AG08395 (cell line): Measurements from ENCODE around the gene JAGN1.
"Not testable (repeated sequence)": the region's sequence is repeated elsewhere in the genome, so short reads cannot be mapped to it uniquely, and the experiment has no call there.

Source experiments
- DNase-seq: peaks from one replicate; pipeline ENCODE4 v3.0.0; 2012; ENCODE audit warnings: mixed read lengths, low spot score

Gene JAGN1

DNA sequence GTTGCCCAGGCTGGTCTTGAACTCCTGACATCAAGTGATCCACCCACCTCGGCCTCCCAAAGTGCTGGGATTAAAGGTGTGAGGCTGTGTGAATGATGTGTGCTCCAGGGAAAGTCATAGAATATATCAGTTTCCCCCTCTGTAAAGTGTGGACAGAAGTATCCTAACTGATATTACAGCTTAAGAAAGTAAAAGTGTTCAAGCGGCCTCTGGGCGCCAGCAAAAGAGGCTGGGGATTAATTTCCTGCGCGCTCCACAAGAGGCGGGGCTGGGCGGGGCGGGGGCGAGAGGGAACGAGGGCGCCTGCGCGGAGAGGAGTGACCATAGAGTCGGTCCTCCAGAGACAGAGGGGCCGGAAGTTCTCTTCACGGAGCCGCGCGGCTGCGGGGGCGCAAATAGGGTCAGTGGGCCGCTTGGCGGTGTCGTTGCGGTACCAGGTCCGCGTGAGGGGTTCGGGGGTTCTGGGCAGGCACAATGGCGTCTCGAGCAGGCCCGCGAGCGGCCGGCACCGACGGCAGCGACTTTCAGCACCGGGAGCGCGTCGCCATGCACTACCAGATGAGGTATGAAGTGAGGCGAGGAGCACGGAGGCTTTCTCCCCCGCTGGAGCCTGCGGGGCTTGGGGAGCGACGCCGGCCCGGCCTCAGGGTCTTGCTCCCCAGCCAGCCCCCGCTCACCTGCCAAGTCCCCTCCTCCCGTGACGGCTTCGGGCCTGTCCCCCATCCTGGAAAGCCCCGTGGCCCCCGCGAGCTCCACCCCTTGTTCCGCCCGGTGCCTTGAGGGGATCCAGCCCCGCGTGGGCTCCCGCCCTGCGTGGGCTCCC, at the start of gene JAGN1:
TSS of gene JAGN1 (plus strand) at position 362 of the 823 bp plus-strand sequence. CDS start at position 475, 113 bp downstream.
- DNase-seq: peak; percentile 96

DNA sequence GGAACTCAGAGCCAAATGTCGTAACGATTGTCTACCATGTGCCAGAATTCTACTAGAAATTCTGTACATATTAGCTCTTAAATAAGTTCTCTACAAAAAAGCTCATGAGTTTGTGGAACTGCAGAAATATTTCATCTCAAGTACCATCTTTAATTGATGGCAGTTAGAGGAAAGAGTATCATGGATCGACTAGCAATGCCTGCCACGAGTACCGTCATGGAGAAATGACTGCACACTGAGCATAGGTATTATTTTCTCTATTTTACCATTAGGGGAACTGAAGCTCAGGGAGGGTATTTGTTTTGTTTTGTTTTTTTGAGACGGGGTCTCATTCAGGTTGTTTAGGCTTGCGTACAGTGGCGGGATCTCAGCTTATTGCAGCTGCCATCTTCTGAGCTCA, 49.4 kb upstream of the JAGN1 start:
- no peak for DNase-seq

DNA sequence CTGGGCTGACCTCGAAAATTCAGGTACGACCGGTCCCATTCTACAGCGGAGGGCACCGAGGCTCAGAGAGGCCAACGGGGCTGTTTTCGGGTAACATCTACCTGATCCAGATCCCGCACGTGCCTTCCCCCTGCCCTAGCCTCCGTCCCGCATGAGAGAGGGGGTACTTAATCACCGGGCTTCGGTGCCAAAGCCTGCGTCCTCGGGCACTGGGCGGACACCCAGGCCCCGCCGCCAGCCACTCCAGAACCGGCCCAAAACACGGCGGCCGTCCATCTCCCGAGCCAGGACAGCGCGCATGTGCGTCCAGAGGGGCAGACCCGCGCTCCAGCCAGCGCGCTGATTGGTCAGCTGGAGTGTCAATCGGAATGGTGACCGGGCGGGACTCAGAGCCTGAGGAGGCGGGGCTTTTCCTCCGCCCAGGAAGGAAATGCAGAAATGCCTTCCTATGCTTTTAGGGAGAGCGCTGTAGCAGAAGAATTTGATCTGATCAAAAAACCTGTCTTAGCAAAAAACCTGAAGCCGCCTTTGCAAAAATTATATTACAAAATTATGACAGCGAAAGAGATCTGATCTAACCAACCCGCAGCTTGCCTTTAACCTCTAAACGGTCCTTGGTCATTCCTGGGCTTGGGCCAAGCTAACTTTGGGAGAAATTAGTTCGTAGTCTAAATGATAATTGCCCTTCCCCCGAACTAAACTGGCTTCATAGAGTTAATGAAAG, 46.5 kb upstream of the JAGN1 start, which contains the start of gene RPUSD3:
TSS of gene RPUSD3 (minus strand) at position 294 of the 724 bp plus-strand sequence. CDS start at position 276, 18 bp downstream.
- DNase-seq: peak; percentile 100

DNA sequence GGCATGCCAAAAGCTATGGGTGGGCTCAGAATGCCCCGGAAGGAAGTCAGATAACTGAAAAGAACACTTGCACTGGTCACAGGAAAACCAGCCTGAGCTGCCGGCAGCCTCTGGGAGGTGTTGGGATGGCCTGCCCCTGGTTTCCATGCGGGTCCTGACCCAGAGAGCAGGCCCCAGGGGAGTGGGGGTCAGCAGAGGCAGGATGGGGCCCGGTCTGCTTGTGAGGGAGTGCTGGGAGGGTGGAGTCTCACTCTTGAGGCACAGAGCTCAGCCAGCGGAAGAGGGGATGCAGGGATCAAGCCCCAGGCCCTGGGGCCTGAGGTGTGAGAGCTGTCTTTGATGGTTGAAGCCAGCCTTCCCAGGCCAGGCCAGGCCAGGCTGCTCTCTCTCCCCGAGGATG, 44.2 kb upstream of the JAGN1 start:
- DNase-seq: no peak

DNA sequence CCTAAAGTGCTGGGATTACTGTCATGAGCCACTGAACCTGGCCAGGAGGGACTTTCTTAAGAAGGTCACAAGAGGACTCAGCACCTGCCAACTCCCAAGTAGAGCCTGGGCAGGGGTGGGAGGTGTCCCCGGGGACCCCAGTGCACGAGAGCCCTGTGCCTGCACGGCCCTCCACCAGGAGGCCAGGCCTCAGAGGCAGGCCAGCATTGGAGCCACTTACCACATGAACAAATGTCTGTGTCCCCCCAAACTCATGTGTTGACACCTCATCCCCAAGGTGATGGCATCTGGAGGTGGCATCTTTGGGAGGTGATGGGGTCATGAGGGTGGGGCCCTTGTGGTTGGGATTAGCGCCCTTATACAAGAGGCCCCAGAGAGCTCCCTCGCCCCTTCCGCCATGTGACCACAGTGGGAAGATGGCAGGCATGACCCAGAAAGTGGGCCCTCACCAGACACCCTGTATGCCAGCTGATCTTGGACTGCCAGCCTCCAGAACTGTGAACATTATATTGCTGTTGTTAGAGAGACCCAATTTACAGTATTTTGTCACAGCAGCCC, 43.4 kb upstream of the JAGN1 start:
- no peak for DNase-seq

DNA sequence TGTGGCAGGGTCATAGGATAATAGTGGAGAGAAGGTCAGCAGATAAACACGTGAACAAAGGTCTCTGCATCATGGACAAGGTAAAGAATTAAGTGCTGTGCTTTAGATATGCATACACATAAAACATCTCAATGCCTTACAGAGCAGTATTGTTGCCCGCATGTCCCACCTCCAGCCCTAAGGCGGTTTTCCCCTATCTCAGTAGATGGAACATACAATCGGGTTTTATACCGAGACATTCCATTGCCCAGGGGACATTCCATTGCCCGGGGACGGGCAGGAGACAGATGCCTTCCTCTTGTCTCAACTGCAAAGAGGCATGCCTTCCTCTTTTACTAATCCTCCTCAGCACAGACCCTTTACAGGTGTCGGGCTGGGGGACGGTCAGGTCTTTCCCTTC, 42.5 kb upstream of the JAGN1 start:
- DNase-seq: not testable (repeated sequence)

DNA sequence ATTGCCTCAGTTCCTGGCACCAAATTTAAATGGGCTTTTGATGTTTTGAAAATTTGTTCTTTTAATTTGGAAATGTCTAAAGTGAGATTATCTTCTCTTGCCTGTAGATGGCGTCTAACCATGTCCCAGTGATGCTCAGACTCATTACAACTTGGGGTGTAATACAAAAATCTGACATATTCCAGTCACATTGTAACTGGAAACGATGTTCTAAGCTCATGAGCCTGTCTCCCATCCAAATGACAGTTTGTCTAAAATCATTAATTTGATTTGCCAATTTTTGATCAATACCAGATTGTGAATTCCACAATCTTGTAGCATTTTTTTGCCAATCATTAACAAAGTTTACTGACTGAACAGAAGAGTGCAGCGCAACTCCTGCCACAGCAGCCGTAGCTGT, 41.5 kb upstream of the JAGN1 start:
- DNase-seq: not testable (repeated sequence)

DNA sequence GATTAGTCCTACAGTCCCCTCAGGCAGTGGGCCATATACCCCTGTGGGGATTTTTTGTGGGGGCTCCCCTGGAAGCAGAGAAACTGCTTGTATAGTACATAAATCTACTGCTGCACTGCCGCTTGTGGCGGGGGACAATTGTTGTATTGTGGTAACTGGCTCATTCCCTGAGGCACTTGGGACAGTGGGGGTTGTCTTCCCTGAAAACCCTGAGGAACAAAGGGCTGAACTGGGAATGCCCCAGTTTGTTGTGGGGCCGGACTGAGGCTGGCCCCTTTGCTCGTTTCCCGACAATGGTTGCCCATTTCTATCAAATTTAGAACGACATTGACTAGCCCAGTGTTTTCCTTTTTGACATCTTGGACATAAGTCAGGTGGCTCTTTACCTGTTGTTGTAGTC, 39.0 kb upstream of the JAGN1 start:
- not testable (repeated sequence) for DNase-seq

DNA sequence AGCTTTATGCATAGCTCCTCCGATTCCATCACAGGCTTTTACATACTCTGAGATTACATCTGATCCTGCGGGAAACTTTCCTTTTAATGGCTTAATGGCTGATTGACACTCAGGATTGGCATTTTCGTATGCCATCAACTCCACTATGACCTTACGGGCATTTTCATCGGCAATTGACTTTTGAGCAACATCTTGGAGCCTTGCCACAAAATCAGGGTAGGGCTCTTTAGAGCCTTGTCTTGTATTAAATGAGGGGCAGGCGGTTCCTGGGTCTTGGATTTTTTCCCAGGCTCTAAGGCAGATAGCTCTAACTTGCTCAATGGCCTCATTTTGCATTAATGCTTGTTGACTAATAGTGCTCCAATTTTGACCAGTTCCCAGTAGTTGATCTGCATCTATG, 38.5 kb upstream of the JAGN1 start:
- not testable (repeated sequence) for DNase-seq

DNA sequence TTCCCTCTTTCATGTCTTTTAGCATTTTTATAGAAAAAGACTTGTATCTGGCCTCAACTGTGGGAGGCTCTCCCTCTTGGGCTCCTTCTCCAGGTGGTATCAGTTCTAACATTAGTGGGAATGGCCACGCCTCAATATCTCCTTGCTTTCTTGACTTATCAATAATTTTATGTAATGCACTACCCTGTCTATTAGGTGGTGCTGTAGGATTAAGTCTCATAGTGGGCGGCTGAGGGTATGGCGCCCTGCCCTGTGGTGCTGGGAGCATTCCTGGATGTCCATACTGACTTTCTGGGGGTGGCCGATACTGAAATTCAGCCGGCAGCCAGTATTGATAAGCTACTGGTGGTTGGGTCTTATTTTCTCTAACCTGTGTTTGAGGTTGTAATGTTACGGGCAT, 37.9 kb upstream of the JAGN1 start:
- no peak for DNase-seq

DNA sequence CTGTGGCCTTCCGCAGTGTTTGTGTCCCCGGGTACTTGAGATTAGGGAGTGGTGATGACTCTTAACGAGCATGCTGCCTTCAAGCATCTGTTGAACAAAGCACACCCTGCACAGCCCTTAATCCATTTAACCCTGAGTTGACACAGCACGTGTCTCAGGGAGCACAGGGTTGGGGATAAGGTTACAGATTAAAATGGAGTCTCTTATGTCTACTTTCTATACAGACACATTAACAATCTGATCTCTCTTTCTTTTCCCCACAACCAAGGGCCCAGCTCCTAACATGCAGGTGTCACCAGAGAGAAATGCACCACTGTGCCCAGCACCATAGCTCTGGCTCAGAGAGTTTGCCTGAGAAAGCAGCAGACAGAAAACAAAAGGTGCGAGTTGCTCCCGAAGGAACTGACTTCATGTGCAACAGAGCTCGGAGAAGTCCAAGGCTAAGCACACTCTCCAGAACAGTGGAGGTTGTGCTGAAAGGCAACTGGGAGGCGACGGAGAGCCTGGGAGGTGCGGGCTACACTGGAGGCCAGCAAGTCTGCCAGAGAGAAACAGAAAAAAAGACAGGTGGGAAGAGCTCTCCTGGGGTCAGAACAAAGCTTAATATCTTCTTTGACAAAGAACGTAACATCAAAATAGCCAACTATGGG, 36.0 kb upstream of the JAGN1 start:
- not testable (repeated sequence) for DNase-seq

DNA sequence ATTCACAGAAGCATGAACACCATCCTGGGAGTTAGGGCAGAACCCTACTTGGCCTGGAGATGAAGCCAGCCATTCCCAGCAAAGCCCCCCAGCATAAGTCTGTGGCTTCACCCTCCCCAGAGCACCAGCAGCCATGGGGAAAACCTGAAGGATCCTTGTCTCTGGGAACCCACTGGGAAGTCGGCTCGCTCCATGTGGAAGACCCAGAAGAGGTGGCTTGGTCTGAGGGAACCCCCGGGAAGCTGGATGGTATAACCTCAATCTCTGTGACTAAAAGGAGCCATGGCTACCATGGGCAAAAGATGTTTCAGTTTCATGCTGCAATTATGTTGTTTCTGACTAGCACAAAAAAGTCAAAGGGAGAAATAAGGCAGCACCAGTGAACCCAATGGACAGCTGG, 34.8 kb upstream of the JAGN1 start:
- DNase-seq: no peak

DNA sequence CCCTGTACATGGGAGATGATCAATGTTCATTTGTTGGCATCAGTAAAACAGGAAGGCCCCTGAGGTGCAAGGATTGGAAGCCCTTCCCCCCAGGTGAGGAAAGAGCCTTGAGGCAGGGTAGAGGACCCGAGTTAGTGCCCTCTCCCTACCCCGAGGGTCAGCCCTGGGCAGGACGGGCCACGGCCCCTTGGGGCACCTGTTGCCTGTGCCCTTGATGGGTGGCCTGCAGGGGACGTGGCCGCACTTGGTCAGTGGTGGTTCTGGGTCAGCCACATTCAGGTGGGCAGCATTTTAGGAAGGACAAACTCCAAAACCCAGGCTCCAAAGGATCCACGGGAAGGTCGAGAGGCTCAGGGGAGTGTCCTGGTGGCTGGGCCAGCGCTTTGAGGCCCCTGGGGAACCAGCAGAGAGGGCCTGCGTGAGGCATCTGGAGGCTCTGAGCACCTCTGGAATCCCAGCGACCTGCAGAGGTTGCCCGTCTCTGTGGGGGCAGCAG, 30.8 kb upstream of the JAGN1 start:
- no peak for DNase-seq

DNA sequence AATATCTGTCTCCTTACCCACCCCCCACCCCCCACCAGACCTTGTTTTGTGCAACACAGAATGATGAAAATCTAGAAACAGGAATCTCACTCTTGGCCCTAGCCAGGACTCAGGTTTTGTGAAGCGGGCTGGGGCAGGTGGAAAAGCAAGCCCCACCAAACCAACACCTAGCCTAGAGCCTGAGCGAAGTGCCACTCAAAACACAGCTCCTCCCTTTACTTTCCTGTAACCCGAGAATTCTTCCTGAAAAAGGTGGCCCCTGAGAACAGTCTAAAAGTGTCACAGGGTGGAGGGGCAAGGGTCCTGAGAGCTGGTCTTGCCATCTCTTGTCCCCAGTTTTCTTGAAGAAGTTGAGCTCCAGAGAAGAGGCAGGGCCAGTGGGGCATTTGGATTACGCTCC, 29.2 kb upstream of the JAGN1 start:
- DNase-seq: no peak

DNA sequence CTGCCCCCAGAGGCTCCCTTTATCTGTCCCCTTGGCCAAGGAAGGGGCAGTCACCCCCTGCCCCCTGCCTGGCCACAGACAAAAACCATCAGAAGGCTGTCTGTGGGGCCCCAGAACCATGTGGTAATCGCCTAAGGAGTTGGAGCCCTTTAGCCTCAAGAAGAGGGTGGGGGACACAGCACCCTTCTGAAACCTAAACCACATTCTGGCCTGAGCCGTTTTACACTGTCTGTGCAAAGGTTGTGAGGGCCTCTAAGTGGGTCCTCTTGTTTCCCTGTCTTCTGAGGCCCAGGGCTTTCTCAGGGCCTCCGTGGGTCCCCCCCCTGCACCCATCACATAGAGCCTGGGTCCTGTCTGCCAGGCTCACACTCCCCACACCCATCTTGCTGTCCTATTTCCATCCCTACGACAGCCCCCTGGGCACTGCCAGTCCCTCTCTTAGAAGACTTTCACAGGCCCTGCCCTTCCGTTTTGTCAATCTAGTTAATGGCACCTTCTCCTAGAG, 28.7 kb upstream of the JAGN1 start:
- DNase-seq: no peak

DNA sequence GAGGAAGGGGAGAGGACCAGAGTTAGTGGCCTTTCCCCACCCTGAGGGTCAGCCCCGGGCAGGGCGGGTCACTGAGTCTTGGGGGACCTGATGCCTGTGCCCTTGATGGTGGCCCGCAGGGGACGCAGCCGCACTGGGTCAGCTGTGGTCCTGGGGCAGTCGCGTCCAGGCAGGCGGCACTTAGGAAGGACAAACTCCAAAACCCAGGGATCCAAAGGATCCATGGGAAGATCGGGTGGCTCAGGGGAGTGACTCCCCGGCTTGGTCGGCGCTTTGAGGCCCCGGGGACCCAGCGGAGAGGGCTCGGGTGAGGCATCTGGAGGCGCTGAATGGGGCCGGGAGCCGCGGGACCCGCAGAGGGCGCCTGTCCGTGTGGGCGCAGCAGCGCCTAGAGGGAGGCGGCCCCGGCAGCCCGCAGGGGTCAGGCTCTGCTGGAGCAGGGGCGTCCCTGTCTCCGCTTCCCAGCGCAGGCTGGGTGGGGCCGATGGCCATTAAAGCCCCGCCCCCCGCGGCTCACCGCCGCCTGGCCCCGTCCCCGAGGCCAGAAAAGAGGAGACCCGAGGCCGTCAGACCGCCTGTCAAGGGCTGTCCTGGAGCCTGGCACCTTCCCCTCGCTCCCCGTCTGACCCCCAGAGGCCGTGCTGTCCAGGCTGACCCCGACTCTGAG, 27.9 kb upstream of the JAGN1 start:
- DNase-seq: peak; percentile 77

DNA sequence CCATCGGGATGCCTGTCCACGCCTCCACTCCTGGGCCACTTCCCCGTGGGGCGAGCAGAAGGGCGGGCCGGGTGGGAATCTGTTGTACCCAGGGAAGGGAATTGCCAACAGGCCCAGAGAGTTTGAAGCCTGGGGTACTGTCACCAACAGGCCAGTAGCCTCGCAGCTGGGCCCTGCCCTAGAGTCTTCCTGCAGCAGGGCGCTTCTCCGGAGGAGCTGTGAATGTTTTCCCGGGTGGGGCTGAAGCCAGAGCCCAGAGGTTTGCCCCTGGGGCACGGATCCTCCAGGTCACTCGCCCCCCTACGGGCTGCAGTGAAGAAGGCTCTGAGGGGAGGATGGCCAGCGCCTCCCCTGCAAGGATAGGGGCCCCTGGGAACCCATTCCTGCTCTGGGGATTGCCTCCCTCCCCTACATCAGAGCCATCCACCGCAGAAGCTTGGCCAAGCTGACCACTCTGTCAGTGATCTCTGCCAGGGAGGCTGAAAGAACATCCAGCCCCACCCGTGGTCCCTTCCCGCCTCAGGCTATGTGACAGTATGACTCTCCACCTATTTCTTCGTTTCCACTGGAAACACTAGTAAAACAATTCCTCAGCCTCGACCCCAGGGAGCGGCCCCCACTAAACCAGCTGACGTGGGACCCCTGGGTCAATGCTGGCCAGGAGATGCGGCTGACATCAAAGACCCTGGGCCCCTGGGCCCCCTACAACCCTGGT, 27.2 kb upstream of the JAGN1 start:
- DNase-seq: no peak

DNA sequence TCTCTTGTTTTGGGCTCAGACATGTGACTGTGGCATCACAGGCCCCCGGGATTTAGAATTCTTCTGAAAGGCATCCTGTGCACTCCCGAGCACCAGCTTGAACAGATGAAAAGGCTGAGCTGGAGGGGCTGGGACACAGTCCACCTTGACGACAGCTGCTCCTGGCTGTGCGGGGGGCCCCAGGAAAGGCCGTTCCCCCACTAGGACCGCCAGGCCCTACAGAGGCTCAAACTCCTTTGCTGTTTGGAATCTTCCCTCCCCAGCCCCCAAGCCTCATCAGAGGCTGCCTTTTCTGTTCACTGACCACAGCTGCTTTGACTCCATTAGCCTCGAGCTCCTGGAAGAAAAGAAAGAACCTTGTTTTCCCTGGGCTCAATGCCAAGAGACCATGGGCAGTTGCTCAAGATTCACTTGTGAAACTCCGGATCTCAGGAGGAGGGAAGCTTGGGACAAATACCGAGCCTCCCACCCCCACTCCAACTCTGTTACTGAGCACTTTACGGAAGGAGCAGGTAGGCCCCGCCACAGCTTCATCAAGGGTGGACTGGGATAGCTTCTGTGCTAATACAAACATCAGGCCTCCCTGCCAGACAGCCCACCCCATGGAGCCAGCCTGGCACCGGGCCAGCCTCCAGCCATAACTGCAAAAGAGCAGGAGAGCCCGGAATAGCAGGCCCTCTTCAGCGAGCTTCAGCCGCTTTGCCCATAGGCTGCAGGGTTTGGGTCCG, 26.0 kb upstream of the JAGN1 start:
- DNase-seq: no peak

DNA sequence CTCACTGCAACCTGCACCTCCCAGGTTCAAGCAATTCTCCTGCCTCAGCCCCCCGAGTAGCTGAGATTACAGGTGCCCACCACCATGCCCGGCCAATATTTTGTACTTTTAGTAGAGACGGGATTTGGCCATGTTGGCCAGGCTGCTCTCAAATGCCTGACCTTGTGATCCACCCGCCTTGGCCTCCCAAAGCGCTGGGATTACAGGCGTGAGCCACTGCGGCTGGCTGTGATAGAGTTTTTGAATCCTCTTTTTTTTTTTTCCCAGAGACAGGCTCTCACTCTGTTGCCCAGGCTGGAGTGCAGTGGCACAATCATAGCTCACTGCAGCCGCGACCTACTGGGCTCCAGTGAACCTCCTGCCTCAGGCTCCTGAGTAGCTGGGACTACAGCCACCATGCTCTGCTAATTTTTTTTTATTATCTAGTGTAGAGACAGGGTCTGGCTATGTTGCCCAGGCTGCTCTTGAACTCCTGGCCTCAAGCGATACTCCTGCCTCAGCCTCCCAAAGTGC, 25.2 kb upstream of the JAGN1 start:
- not testable (repeated sequence) for DNase-seq

DNA sequence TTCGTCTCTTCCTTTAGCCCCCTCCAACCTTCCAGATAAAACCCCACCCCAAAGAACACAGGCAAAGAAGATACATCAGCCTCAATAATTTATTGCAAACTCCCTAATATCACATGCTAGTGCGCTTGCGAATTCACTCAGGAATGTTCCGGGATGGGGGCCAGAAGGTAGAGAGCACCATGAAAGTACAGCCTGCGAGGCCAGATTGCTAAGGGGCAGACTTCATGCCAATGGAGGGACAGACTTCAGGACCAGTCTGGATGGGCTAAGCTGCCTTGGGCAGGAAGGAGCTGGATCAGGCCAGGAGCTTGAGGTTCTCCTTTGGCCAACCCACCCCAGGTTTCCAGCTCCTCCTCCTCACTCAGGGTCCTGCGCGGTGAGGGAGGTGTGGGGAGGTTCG, 23.8 kb upstream of the JAGN1 start:
- DNase-seq: no peak
